GM19239 (cell line): ENCODE measurements around the gene CYP2W1.
"Not testable (repeated sequence)": the region's sequence is repeated elsewhere in the genome, so short reads cannot be mapped to it uniquely, and the experiment has no call there.

Source experiments
- DNase-seq: peaks from one replicate; pipeline ENCODE4 v3.0.0; 2011; ENCODE audit warnings: low spot score; ENCODE audit not compliant: insufficient read length
- FAIRE-seq: peaks from 2 replicates; lab custom pipeline; 2011; peaks lifted over from hg19 to GRCh38; lab: Jason Lieb, UNC

CYP2W1 gene, protein sequence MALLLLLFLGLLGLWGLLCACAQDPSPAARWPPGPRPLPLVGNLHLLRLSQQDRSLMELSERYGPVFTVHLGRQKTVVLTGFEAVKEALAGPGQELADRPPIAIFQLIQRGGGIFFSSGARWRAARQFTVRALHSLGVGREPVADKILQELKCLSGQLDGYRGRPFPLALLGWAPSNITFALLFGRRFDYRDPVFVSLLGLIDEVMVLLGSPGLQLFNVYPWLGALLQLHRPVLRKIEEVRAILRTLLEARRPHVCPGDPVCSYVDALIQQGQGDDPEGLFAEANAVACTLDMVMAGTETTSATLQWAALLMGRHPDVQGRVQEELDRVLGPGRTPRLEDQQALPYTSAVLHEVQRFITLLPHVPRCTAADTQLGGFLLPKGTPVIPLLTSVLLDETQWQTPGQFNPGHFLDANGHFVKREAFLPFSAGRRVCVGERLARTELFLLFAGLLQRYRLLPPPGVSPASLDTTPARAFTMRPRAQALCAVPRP

DNA sequence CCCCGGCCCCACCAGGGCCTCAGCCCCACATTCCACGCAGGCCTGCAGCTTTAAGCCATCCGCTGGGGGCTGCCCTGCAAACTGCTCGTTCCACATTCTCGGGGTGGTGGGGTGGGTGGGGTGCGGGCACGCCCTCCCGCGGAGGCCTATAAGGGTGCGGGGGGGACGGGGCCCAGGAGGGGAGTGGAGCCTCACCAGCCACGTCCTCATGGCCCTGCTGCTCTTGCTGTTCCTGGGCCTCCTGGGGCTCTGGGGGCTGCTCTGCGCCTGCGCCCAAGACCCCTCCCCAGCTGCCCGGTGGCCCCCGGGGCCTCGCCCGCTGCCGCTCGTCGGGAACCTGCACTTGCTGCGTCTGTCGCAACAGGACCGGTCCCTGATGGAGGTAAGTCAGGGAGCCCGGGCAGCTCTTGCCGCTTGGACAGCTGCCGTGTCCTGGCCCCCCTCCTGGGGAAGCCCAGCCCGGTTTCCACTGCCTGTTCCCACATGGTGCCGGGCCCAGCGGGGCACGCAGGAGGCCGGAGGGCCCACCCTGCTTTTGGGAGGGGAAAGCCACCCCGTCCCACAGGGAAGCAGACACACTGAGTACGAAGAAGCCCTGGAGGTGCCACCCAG lies at the start of gene CYP2W1:
Gene CYP2W1, plus strand, starts transcription at position 178 of the 612 bp plus-strand sequence. Its CDS starts 31 bp downstream, at position 209.
- FAIRE-seq = no peak
- no peak for DNase-seq

DNA sequence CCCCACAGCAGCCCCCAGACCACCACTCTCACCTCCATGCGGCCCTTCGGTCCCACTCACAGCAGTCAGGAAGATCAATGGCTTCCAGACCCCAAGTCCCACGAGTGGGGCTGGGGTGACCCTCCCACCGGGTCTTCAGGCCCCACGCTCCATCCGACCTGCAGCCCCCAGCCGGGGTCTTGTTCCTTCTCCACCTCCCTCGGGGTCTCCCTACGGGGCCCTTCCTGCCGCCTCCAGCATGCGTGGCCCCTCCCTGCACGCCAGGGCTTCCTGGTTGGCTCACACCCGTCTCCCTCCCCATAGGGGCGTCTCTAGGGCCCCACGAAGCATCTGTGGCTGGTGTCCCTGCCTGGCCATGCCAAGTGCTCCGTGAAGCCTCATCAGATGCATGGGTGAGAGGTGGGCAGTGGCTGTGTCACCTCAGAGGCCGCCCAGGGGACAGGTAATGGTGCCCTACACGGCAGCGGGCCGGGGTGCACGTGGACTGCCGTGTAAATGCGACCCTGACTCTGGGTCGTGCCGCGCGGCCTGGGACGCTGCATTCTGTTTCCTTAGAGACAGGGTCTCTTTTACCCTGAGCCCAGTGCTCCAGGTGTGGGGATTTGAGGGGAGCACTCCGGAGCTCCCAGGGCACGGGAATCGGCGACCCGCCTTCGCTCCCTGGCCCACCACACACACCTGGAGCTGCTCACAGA lies 48.4 kb upstream of the CYP2W1 start:
- DNase-seq (no peak), FAIRE-seq (no peak)

DNA sequence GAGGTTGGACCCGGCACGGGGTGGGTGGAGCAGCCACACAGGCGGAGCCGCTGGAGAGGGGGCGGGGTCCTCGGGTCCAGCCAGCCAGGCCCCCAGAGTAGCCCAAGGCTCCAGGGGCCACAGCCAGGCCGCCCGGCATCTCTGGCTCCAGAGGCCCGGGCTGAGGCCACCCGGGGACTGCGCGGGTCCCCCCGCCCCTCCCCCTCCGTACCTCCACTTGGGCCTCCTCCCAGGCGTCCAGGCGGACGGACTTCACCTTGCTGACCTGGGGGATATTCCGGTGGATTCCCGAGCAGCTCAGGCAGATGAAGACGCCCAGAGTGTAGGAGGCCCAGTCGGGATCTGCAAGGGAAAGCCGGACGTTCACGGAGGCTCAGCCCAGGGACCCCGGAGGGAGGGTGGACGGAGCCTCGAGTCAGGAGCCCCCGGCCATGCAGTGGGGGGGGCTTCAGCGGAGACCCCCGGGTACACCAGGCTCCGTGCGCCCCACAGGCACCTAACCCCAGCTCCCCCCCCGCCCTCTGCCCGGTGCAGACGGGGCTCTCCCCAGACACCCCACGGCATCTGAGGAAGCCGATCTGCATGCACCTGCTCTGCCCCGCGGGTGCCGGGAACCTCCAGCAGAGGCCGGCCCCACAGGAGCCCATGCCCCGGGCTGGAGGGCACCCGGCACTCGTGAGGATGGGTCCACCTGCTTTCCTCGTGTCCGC lies 47.7 kb upstream of the CYP2W1 start:
- no peak for DNase-seq
- FAIRE-seq = no peak

DNA sequence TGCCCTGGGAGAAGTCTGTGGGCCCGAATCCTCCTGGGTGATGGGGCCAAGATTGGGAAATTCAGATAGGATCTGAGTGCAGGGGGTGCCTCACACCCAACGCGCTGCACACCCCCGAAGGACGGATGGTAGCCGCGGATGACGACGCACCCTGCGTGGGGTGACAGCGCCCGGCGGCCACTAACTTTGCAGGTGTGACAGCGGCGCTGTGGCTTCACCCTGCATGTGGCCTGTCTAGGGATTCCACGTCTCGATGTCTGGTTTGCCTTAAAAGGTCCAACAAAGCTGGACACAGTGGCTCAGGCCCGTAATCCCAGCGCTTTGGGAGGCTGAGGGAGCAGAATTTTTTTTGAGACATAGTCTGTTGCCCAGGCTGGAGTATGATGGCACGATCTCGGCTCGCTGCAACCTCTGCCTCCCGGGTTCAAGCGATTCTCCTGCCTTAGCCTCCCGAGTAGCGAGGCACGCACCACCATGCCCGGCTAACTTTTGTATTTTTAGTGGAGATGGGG lies 47.1 kb upstream of the CYP2W1 start:
- no peak for DNase-seq

DNA sequence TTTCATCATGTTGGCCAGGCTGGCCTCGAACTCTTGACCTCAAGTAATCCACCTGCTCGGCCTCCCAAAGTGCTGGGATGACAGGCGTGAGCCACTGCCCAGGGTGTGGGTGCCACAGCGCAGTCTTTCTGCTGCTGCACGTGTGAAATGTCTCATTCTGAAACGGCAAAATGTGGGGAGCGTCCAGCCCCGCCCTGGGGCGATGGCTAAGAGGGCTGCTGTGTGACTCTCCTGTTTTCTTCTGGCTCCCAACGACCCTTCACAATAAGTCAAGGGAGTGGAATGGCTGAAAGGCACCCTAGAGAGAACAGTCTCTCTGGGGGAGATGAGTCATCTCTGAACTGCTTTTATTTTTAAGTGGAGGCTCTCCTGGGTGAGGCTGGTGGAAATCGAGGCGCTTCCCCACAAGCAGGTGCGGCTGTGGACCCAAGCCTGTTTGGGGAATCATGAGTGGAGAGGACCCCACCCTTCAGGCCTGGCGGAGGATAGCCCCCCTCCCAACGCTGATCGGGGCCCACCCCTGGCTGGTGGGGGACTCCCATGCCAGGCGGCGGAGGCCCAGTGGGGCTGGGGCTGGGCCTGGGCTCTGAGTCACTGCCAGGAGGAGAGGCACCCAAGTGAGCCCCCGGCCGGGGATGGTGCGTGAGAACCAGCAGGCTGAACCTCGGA lies 46.5 kb upstream of the CYP2W1 start:
- FAIRE-seq (peak; percentile 98), DNase-seq (peak; percentile 93)

More for the DNA sequence above, 47.1 kb upstream of the CYP2W1 start:
- FAIRE-seq = no peak

DNA sequence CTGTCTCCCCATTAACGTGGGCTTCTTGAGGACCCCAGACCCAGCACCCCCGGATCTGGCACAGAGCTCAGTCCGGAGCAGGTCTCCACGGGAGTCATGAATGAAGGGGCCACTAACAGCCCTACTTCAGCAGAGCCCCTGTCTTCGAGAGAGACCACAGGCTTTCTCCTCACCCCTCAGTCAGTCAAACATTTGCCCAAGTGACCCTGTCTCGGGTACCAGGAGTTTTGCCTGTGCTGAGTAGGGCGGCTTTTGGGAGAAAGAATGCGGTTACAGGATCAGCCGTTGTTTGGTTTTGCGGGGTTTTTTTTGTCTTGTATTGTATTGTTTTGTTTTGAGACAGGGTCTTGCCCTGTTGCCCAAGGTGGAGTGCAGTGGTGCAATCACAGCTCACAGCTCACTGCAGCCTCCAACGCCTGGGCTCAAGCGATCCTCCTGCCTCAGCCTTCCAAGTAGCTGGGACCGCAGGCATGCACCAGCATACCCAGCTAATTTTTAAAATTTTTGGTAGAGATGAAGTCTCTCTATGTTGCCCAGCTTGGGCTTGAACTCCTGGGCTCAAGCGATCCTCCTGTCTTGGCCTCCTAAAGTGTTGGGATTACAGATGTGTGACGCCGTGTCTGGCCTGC lies 45.0 kb upstream of the CYP2W1 start:
- no peak for FAIRE-seq
- no peak for DNase-seq

DNA sequence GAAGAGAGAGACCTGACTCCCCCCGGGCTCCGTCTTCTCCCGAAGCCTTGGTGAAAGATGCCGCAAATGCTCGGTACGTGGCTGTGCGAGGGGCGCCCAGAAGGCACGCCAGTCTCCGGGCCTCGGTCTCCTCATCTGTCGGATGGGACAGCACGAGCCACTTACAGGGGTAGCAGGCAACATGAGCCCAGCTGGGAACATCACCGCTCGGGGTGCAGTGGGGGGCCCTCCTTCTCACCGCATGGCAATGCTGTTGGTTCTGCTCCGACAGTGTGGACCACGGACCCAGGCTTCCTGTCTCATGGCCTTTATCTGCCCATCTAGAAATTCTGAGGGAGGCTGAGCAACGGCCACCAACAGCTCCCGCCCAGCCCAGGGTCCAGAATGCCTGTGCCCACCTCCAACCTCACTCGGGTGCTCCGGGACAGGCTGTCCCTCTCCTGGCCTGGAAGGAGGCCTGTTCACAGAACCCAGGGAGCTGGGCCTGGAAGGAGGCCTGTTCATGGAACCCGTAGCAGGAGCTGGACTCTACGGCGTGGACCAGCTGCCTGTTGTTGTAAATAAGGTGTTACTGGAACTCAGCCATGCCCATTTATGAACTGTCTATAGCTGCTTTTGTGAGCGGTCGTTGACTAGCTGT lies 44.3 kb upstream of the CYP2W1 start:
- FAIRE-seq = no peak

DNA sequence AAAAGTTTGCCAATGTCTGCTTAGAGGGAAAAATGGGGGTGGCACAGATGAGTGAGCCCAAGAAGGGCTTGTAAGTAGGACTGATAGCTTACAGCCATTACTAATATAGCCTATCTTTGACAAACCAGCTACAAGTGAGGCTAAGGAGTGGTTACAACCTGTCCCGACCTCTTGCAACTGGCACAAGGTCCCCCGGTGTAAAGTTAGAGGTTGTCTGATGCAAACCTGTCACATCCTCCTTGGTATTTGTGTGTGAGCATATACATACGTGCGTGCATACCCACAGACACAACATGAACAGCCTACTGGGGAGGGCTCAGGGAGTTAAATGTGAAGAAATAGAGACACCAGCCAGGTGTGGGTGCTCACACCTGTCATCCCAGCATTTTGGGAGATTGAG lies 43.1 kb upstream of the CYP2W1 start:
- DNase-seq = no peak
- FAIRE-seq = no peak

More for the DNA sequence above, 44.3 kb upstream of the CYP2W1 start:
- DNase-seq = no peak

DNA sequence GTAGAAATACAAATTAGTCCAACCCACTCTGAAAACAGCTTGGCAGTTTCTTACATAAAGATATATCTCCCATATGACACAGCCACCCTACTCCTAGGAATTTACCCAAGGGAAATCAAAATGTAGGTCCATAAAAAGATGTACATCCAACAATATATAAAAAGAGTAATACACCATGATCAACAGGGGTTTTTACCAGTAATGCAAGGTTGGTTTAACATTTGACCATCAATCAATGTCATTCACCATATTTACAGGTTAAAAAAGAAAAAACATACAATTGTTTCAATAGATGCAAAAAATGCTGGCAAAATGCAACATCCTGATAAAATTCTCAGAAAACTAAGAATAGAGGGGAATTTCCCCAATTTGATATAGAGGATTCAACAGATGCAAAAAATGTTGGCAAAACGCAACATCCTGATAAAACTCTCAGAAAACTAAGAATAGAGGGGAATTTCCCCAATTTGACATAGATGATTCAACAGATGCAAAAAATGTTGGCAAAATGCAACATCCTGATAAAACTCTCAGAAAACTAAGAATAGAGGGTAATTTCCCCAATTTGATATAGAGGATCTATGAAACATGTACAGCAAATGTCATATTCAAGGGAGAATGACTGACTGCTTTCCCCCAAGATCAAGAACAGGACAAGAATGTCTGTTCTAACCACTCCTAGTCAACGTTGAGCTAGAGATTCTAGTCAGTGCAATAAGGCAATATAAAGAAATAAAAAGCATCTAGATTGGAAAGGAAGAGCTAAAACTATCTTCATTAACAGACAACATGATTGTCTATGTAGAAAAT lies 42.2 kb upstream of the CYP2W1 start:
- DNase-seq (no peak), FAIRE-seq (peak; percentile 40)

DNA sequence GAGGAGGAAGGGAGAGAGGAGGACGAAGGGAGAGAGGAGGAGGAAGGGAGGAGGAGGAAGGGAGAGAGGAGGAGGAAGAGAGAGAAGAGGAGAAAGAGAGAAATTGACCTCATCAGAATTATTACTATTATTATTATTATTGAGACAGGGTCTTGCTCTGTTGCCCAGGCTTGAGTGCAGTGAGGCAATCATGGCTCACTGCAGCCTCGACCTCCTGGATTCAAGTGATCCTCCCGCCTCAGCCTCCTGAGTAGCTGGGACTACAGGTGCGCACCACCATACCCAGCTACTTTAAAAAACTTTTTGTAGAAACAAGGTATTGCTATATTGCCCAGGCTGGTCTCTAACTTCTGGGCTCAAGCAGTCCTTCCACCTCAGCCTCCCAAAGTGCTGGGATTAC lies 39.2 kb upstream of the CYP2W1 start:
- FAIRE-seq, DNase-seq: not testable (repeated sequence)

DNA sequence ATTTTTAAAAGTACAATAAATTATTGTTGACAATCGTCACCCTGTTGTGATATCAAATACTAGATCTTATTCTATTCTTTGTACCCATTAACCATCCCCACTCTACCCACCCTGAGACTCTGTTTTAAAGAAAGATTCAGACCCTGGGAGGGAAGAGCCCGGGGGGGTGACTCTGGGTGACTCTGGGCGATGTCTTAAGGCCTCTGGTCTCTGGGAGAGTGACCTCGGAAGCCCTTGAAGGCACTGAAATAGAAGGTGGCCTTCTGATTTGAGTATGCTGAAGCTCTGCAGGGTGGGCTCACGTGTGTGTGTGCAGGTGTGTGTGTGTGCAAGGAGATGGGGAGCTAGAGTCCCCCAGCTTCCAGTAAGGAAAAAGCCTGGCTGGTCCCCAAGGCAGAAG lies 38.2 kb upstream of the CYP2W1 start:
- DNase-seq = no peak
- no peak for FAIRE-seq

DNA sequence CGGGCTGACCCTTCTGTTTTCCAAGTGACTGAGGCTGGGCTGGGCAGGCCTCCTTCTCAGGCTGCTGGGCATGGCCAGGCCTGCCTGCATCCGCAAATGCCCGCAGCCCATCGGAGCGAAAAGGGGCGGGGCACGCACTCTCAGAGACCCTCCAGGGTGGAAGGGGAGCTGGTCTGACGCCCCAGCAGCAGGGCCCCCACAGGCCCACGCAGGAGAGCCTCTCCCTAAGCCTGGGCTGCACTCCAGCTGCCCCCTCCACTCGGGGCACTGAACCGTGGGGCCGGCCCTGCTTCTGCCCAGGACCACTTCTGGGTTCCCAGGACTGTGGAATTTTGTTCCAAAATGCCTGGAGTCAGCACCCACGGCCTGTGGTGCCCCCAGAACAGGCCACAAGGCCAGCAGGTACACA lies 37.8 kb upstream of the CYP2W1 start:
- no peak for DNase-seq
- FAIRE-seq = no peak

DNA sequence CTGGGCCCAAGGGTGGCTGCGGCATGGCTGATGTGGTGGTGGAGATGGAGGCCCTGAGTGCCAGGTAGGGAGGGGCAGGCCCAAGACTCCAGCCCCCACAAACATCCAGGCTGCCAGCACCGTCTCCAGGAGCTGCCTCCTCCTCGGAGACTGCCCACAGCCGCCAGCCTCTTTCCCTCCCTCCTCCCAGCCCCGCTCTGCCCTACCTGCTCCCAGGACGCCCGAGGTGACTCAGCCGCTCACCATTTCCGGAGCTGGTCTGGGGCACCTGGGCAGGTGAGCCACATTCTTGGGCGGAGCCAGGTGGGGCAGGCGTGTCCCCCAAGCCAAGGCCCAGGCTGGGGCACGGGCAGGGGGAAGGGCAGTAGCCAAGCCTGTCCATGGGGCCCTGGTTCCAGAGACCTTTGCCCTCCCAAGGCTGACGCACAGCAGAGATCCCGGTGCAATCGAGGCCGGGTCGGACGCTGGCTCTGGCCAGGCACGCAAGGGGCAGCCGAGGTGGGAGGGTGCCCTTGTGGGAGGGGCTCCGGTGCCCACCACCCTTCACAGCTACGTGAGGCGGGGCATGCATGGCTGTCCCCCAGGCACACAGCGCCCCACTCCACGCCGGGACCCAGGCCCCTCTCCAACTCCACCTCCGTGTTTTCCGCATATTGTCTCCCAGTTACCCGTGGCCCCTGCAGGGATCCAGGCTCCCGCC lies 37.3 kb upstream of the CYP2W1 start:
- FAIRE-seq = no peak
- DNase-seq = no peak

DNA sequence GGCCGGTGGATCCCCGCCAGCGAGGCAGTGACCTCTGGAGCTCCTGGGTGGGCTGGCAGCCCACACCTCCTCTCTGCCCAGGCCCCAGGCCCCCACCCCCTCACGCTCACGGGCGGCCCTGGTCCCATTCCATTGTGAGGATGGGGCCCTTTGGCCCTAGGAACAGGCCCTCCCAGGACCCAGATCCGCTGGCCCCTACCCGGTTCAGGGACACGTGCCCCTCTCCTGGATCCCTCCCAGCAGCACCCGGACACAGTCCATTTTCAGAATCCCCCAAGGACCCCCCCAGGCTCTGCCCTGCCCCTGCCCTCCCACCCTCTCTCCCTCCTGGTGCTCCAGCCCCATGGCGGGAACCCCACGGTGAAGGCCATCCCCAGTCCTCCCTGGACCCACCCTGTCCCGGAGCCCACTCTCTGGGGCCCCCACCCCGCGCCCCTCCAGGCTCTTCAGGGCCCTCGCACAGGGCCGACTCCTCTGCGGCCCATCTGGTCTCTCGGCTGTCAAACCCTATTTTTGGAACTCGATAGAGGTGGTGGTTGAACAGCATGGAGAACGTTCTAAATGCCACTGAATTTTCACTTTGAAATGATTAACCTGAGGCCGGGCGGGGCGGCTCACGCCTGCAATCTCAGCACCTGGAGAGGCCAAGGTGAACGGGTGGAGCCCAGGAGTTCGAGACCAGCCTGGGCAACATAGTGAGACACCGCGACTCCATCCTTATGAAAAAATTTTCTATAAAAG lies 36.6 kb upstream of the CYP2W1 start:
- no peak for DNase-seq
- FAIRE-seq = no peak

DNA sequence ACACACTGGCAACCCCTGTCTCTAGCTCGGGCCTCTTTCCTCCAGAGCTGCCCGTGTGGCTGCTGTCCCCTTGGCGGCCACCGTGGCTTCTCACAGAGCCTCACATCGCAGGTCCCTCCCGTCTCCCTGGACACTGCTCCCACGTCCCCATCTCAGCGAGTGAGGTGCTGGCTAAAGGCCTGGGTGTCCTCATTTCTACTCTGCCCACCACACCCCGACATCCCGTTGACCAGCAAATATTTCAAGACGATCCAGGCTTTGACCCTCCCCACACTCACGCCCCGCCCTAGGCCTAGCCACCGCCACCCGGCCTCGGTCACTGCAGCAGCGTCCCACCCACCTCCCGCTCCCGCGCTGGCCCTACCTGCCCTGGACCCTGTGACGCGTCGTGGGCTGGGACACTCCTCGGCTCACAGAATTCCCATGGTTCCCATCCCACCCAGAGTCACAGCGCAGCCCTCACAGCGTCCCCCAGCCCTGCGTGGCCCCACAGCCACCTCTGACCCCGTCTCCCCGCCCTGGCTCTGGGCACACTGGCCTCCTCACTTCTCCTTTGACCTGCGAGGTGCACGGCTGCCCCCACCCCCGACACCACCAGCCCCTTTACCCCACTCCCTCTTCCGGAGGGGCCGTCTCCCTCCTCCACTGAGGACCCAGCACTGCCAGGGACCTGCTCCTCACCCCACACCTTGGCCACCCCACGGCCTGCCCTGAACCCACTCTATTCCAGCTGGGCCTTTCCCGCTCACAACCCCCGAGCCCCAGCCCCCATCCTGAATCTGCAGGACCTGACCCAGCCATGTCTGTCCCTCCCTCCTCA lies 35.4 kb upstream of the CYP2W1 start:
- no peak for DNase-seq
- FAIRE-seq = no peak
